ENCODE data around the gene ZSCAN29. TPM values are rescaled to one million over a fixed set of nuclear protein-coding genes. Genes with fewer than 3 reads are reported as not detected.

The ZSCAN29 gene
- total RNA-seq, 1 experiment from 2014 or later = 36.3 TPM

DNA sequence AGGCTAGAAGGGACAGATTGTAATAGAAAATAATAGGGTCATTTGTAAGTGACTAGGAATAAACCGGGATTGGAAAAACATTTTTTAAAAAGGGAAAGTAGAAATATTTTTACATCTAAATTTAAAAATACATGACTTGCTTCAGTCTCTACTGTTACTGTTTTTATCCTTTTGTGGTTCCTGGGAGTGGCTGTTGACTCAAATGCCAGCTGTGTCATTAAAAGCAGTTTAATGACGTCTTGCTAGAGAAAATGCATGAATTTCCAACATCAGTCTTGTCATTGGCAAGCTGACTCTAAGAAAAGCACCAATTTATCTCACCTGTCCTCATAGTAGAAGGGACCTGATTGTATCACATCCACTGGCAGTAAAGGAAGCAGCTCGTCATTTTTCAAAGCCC lies 23.7 kb downstream of the ZSCAN29 start:
- Histone ChIP-seq H3K9me2 (ENCODE audit: insufficient read depth) (no peaks in the 10 kb centered on the region), H3K4me2 (no peak overlapping the region), H3K4me1 (replicated peaks; ENCODE audit: insufficient read depth) (no peaks in the 10 kb centered on the region), H4K20me1 (ENCODE audit: insufficient read depth) (no peaks in the 10 kb centered on the region), H3F3A (ENCODE audit: insufficient read depth, low read depth) (no peaks in the 10 kb centered on the region), H3K36me3 (ENCODE audit: low read depth) (no peaks in the 10 kb centered on the region), H3K79me2 (ENCODE audit: low read depth) (no peaks in the 10 kb centered on the region), H3K27me3 (ENCODE audit: insufficient read depth, low read depth) (no peaks in the 10 kb centered on the region), H3K4me3 (no peak overlapping the region), H2AFZ (no peak overlapping the region), H3K9me3 (ENCODE audit: insufficient read depth, low read depth) (no peaks in the 10 kb centered on the region), H3K27ac (no peak overlapping the region)
- no peak for TF ChIP-seq EZH2 (IDR thresholded peaks at IDR 0.05; ENCODE audit: low read depth)
- TF ChIP-seq, protein P1, sequence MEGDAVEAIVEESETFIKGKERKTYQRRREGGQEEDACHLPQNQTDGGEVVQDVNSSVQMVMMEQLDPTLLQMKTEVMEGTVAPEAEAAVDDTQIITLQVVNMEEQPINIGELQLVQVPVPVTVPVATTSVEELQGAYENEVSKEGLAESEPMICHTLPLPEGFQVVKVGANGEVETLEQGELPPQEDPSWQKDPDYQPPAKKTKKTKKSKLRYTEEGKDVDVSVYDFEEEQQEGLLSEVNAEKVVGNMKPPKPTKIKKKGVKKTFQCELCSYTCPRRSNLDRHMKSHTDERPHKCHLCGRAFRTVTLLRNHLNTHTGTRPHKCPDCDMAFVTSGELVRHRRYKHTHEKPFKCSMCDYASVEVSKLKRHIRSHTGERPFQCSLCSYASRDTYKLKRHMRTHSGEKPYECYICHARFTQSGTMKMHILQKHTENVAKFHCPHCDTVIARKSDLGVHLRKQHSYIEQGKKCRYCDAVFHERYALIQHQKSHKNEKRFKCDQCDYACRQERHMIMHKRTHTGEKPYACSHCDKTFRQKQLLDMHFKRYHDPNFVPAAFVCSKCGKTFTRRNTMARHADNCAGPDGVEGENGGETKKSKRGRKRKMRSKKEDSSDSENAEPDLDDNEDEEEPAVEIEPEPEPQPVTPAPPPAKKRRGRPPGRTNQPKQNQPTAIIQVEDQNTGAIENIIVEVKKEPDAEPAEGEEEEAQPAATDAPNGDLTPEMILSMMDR (conservative IDR thresholded peaks at IDR 0.05) = no peak
- CTCF ChIA-PET = no interaction called here
- intact Hi-C loops (cut with micrococcal nuclease; ENCODE audit: unreplicated experiment) = no loop called here
- DNase-seq = no peak
- POLR2A ChIA-PET (ENCODE audit: unreplicated experiment) = no interaction called here
- no TSS peak for BruUV-seq (replicated peaks)

DNA sequence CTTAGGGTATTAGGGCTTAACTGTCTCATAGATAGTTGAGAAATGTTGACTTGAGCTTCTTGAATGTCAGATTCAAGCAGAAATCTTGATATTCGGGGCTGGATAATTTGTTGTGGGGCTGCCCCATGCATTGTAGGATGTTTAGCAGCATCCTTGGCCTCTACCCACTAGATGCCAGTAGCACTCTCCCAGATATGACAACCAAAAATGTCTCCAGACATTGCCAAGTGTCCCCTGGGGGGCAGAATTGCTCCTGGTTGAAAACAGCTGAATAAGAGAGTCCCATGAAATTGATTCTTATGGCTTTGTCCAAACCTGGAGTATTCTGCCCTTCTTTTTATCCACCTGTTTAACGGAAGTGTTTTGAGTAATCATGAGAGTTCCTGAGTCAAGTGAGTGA lies 24.5 kb downstream of the ZSCAN29 start:
- H3K4me1 ChIP-seq (replicated peaks; ENCODE audit: insufficient read depth) = no peaks in the 10 kb centered on the region
- no peaks in the 10 kb centered on the region for H3K36me3 ChIP-seq (ENCODE audit: low read depth)
- H4K20me1 ChIP-seq (ENCODE audit: insufficient read depth) = no peaks in the 10 kb centered on the region
- ChIA-PET CTCF (no interaction called here), POLR2A (ENCODE audit: unreplicated experiment) (no interaction called here)
- TF ChIP-seq, protein P1 (conservative IDR thresholded peaks at IDR 0.05) = no peak
- TF ChIP-seq EZH2 (IDR thresholded peaks at IDR 0.05; ENCODE audit: low read depth) = no peak
- no peaks in the 10 kb centered on the region for H3K9me3 ChIP-seq (ENCODE audit: insufficient read depth, low read depth)
- H3K4me2 ChIP-seq = no peak overlapping the region
- H3K9me2 ChIP-seq (ENCODE audit: insufficient read depth) = no peaks in the 10 kb centered on the region
- BruUV-seq (replicated peaks) = no TSS peak
- no peak overlapping the region for H3K4me3 ChIP-seq
- no peak overlapping the region for H2AFZ ChIP-seq
- H3K27me3 ChIP-seq (ENCODE audit: insufficient read depth, low read depth) = no peaks in the 10 kb centered on the region
- H3K79me2 ChIP-seq (ENCODE audit: low read depth) = no peaks in the 10 kb centered on the region
- no peak for DNase-seq
- H3F3A ChIP-seq (ENCODE audit: insufficient read depth, low read depth) = no peaks in the 10 kb centered on the region
- no peak overlapping the region for H3K27ac ChIP-seq
- intact Hi-C loops (cut with micrococcal nuclease; ENCODE audit: unreplicated experiment) = no loop called here

DNA sequence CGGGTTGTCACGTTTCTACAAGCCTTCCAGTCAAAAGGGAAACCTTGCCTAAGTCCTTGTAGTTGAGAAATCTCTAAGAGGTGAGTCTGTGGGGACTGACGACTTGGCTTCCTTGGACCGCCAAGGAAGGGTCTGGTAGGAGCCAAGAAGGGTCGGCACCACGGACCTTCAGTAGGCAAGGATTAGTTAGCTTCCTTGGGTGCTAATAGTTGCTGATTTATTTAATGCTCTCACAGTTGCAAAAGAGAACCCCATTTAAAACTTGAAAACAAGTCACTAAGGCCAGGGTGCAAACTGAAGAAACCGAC lies 40.1 kb downstream of the ZSCAN29 start:
- TSS peak; percentile 90 for BruUV-seq (replicated peaks)
- Histone ChIP-seq H3F3A (ENCODE audit: insufficient read depth, low read depth) (no peaks in the 10 kb centered on the region), H3K27me3 (ENCODE audit: insufficient read depth, low read depth) (no peaks in the 10 kb centered on the region), H3K4me1 (replicated peaks; ENCODE audit: insufficient read depth) (peaks cover 17% of the 10 kb centered on the region), H3K9me3 (ENCODE audit: insufficient read depth, low read depth) (no peaks in the 10 kb centered on the region), H3K79me2 (ENCODE audit: low read depth) (peaks cover 19% of the 10 kb centered on the region), H3K36me3 (ENCODE audit: low read depth) (no peaks in the 10 kb centered on the region), H4K20me1 (ENCODE audit: insufficient read depth) (no peaks in the 10 kb centered on the region; the same call in 1 of the 2 replicates), H3K9me2 (ENCODE audit: insufficient read depth) (no peaks in the 10 kb centered on the region), H2AFZ (peak overlapping the region; percentile 96), H3K4me3 (peak overlapping the region; percentile 86), H3K27ac (no peak overlapping the region), H3K4me2 (peak overlapping the region; percentile 85)
- intact Hi-C loops (cut with micrococcal nuclease; ENCODE audit: unreplicated experiment) = no loop called here
- DNase-seq = no peak
- ChIA-PET POLR2A (ENCODE audit: unreplicated experiment) (no interaction called here), CTCF (no interaction called here)
- TF ChIP-seq EZH2 (IDR thresholded peaks at IDR 0.05; ENCODE audit: low read depth) = no peak
- TF ChIP-seq, protein P1 (conservative IDR thresholded peaks at IDR 0.05) = no peak

Measured in PC-9 (cell line).